WERI-Rb-1 (cell line): Measurements from ENCODE around the gene PHOSPHO2.

ENCODE experiments used
- DNase-seq: peaks from one replicate; pipeline ENCODE4 v3.0.0-alpha.2; 2020
- H3K27ac ChIP-seq: fragments of 250-450 bp; sonication (Bioruptor Pico); 2 replicates; pipeline ENCODE4 v1.5.1; 2020; ENCODE audit warnings: mild to moderate bottlenecking, moderate library complexity
- H3K27me3 ChIP-seq: fragments of 250-450 bp; sonication (Bioruptor Pico); 2 replicates; pipeline ENCODE4 v1.5.1; 2021; ENCODE audit warnings: mild to moderate bottlenecking, low read depth, moderate library complexity; ENCODE audit not compliant: insufficient read depth, severe bottlenecking
- H3K36me3 ChIP-seq: fragments of 250-450 bp; sonication (Bioruptor Pico); 2 replicates; pipeline ENCODE4 v1.5.1; 2020; ENCODE audit warnings: mild to moderate bottlenecking, moderate library complexity
- H3K4me3 ChIP-seq: 2 replicates; pipeline ENCODE4 v1.5.1; 2011; ENCODE audit warnings: low read depth, mild to moderate bottlenecking, control low read depth, low read length
- H3K9me3 ChIP-seq: fragments of 250-450 bp; sonication (Bioruptor Pico); 2 replicates; pipeline ENCODE4 v1.5.1; 2021; ENCODE audit warnings: mild to moderate bottlenecking, moderate library complexity; ENCODE audit not compliant: severe bottlenecking
- CTCF ChIP-seq: IDR thresholded peaks from 2 replicates; pipeline ENCODE4 v1.5.1; 2011; ENCODE audit warnings: low read depth, mild to moderate bottlenecking, control low read depth, inconsistent platforms, low read length

The PHOSPHO2 gene

GRCh38 chr2:169673106-169673505, 21.2 kb upstream of the PHOSPHO2 start:
- Histone ChIP-seq H3K27me3 (no peaks in the 10 kb centered on the region), H3K27ac (no peak overlapping the region), H3K9me3 (no peaks in the 10 kb centered on the region), H3K4me3 (no peak overlapping the region), H3K36me3 (no peaks in the 10 kb centered on the region)
- DNase-seq: no peak
- no peak for TF ChIP-seq CTCF

GRCh38 chr2:169673921-169674320, 20.3 kb upstream of the PHOSPHO2 start:
- Histone ChIP-seq H3K4me3 (no peak overlapping the region), H3K27me3 (no peaks in the 10 kb centered on the region), H3K36me3 (no peaks in the 10 kb centered on the region), H3K27ac (no peak overlapping the region), H3K9me3 (no peaks in the 10 kb centered on the region)
- no peak for TF ChIP-seq CTCF
- DNase-seq: no peak

- no peak for TF ChIP-seq CTCF
- no peak for DNase-seq
These were observed 17.9 kb upstream of the PHOSPHO2 start for GRCh38 chr2:169676357-169676756.

GRCh38 chr2:169676850-169677249, 17.4 kb upstream of the PHOSPHO2 start:
- Histone ChIP-seq H3K4me3 (no peak overlapping the region), H3K36me3 (no peaks in the 10 kb centered on the region), H3K27me3 (no peaks in the 10 kb centered on the region), H3K27ac (no peak overlapping the region), H3K9me3 (no peaks in the 10 kb centered on the region)
- TF ChIP-seq CTCF: no peak
- no peak for DNase-seq

More at GRCh38 chr2:169676357-169676756, 17.9 kb upstream of the PHOSPHO2 start:
- Histone ChIP-seq H3K27ac (no peak overlapping the region), H3K4me3 (no peak overlapping the region), H3K27me3 (no peaks in the 10 kb centered on the region), H3K9me3 (no peaks in the 10 kb centered on the region), H3K36me3 (no peaks in the 10 kb centered on the region)

GRCh38 chr2:169683054-169683424, 11.2 kb upstream of the PHOSPHO2 start:
- Histone ChIP-seq H3K4me3 (no peak overlapping the region), H3K27ac (no peak overlapping the region), H3K9me3 (peaks cover 2% of the 10 kb centered on the region), H3K27me3 (no peaks in the 10 kb centered on the region), H3K36me3 (no peaks in the 10 kb centered on the region)
- no peak for DNase-seq
- TF ChIP-seq CTCF: no peak

- Histone ChIP-seq H3K27me3 (no peaks in the 10 kb centered on the region), H3K27ac (no peak overlapping the region), H3K36me3 (no peaks in the 10 kb centered on the region), H3K4me3 (no peak overlapping the region), H3K9me3 (peaks cover 2% of the 10 kb centered on the region)
- no peak for DNase-seq
- no peak for TF ChIP-seq CTCF
These were observed 10.7 kb upstream of the PHOSPHO2 start for GRCh38 chr2:169683425-169684134.
